Suprapubic skin (tissue), 4 donors: Measurements from ENCODE around the gene LRP1B. TPM values are rescaled to one million over a fixed set of nuclear protein-coding genes. Genes with fewer than 3 reads are reported as not detected.

ENCODE experiments used
- DNase-seq, 2 donors: peaks; one replicate each; pipeline ENCODE4 v3.0.0-alpha.2; 2019; ENCODE audit warnings: low spot score in 2 of 2
- H3K27ac ChIP-seq: fragments of 200-600 bp; sonication (generic); one replicate; pipeline ENCODE4 v1.5.1; 2019
- H3K27me3 ChIP-seq: fragments of 200-600 bp; sonication (generic); one replicate; pipeline ENCODE4 v1.5.1; 2019
- H3K36me3 ChIP-seq: fragments of 200-600 bp; sonication (generic); one replicate; pipeline ENCODE4 v1.5.1; 2019
- H3K4me1 ChIP-seq: fragments of 200-600 bp; sonication (generic); one replicate; pipeline ENCODE4 v1.5.1; 2019
- H3K4me3 ChIP-seq: fragments of 200-600 bp; sonication (generic); one replicate; pipeline ENCODE4 v1.5.1; 2019; ENCODE audit warnings: mild to moderate bottlenecking
- H3K9me3 ChIP-seq: fragments of 200-600 bp; sonication (generic); one replicate; pipeline ENCODE4 v1.5.1; 2019
- CTCF ChIP-seq, 2 donors: fragments of 200-600 bp in 1 of 2; fragments of 450-650 bp in 1 of 2; sonication (generic) in 1 of 2; IDR thresholded peaks; one replicate each; pipeline ENCODE4 v1.5.1; 2016 to 2019; ENCODE audit warnings: antibody characterized with exemption in 2 of 2, mild to moderate bottlenecking in 1 of 2, moderate library complexity in 1 of 2
- EP300 ChIP-seq: sonication (generic); formaldehyde crosslinking; IDR thresholded peaks from one replicate; pipeline ENCODE4 v1.6.1; 2017; ENCODE audit warnings: antibody characterized with exemption
- POLR2A ChIP-seq, 2 donors: fragments of 450-650 bp; IDR thresholded peaks; one replicate each; pipeline ENCODE4 v1.6.1; 2017; ENCODE audit warnings: antibody characterized with exemption in 2 of 2, mild to moderate bottlenecking in 2 of 2, moderate library complexity in 2 of 2
- POLR2AphosphoS5 ChIP-seq, 3 donors: sonication (generic); formaldehyde crosslinking; IDR thresholded peaks; one replicate each; pipeline ENCODE4 v1.6.1; 2017; ENCODE audit warnings: antibody characterized with exemption in 3 of 3
- WGBS: methylation state at CpG from one replicate; pipeline ENCODE4 v1.1.5; 2018; 5-methylcytosine and 5-hydroxymethylcytosine counted together
- total RNA-seq, 4 donors: library from RNA; depleted of rRNA; stranded (reverse); fragments of >200 nt; gene quantifications; one replicate each; pipeline ENCODE4 v1.1.0, GENCODE V29; 2016

Gene LRP1B
- total RNA-seq, 4 donors from 2014 or later, result 0.11 to 2.7 (median 1.3) TPM

GRCh38 chr2:141103216-141103615 is 1027.6 kb downstream of the LRP1B start:
- Histone ChIP-seq H3K27ac (no peak overlapping the region), H3K27me3 (no peaks in the 10 kb centered on the region), H3K9me3 (no peaks in the 10 kb centered on the region), H3K4me1 (no peaks in the 10 kb centered on the region), H3K4me3 (no peak overlapping the region), H3K36me3 (no peaks in the 10 kb centered on the region)
- DNase-seq, result no peak
- TF ChIP-seq CTCF (IDR thresholded peaks at IDR 0.05) (no peak), EP300 (no peak), POLR2A (IDR thresholded peaks at IDR 0.05) (no peak), POLR2AphosphoS5 (IDR thresholded peaks at IDR 0.05) (no peak)
- 0% methylated on average over 1 of the region's 1 CpG for WGBS

GRCh38 chr2:141079231-141079630 is 1051.6 kb downstream of the LRP1B start:
- TF ChIP-seq POLR2A (IDR thresholded peaks at IDR 0.05) (no peak), EP300 (no peak), POLR2AphosphoS5 (IDR thresholded peaks at IDR 0.05) (no peak), CTCF (IDR thresholded peaks at IDR 0.05) (no peak)
- no peak for DNase-seq
- WGBS, result 70% methylated on average over 1 of the region's 1 CpG
- Histone ChIP-seq H3K27me3 (no peaks in the 10 kb centered on the region), H3K4me1 (no peaks in the 10 kb centered on the region), H3K4me3 (no peak overlapping the region), H3K27ac (no peak overlapping the region), H3K36me3 (no peaks in the 10 kb centered on the region), H3K9me3 (no peaks in the 10 kb centered on the region)

- no peaks in the 10 kb centered on the region for H3K27me3 ChIP-seq
- no peaks in the 10 kb centered on the region for H3K9me3 ChIP-seq
- no peak overlapping the region for H3K4me3 ChIP-seq
- no peak for DNase-seq
- no peak overlapping the region for H3K27ac ChIP-seq
- TF ChIP-seq POLR2A (IDR thresholded peaks at IDR 0.05) (no peak), CTCF (IDR thresholded peaks at IDR 0.05) (no peak), POLR2AphosphoS5 (IDR thresholded peaks at IDR 0.05) (no peak), EP300 (no peak)
- no peaks in the 10 kb centered on the region for H3K4me1 ChIP-seq
- no peaks in the 10 kb centered on the region for H3K36me3 ChIP-seq
Observed at GRCh38 chr2:141075753-141076152, 1055.1 kb downstream of the LRP1B start.

- no peak overlapping the region for H3K27ac ChIP-seq
- WGBS, result 90% methylated on average over 9 of the region's 9 CpGs
- no peaks in the 10 kb centered on the region for H3K4me1 ChIP-seq
- no peak for DNase-seq
- TF ChIP-seq POLR2A (IDR thresholded peaks at IDR 0.05), result no peak
- TF ChIP-seq POLR2AphosphoS5 (IDR thresholded peaks at IDR 0.05), result no peak
- TF ChIP-seq CTCF (IDR thresholded peaks at IDR 0.05), result no peak
- TF ChIP-seq EP300, result no peak
- no peaks in the 10 kb centered on the region for H3K9me3 ChIP-seq
- no peak overlapping the region for H3K4me3 ChIP-seq
- no peaks in the 10 kb centered on the region for H3K36me3 ChIP-seq
- no peaks in the 10 kb centered on the region for H3K27me3 ChIP-seq
Observed at GRCh38 chr2:141068053-141068682, 1062.6 kb downstream of the LRP1B start.

- WGBS, result 92% methylated on average over 4 of the region's 4 CpGs
- H3K9me3 ChIP-seq, result no peaks in the 10 kb centered on the region
- no peak for DNase-seq
- H3K27ac ChIP-seq, result no peak overlapping the region
- H3K36me3 ChIP-seq, result no peaks in the 10 kb centered on the region
- H3K4me1 ChIP-seq, result no peaks in the 10 kb centered on the region
- H3K27me3 ChIP-seq, result no peaks in the 10 kb centered on the region
- no peak for TF ChIP-seq CTCF (IDR thresholded peaks at IDR 0.05)
- no peak for TF ChIP-seq POLR2A (IDR thresholded peaks at IDR 0.05)
- no peak for TF ChIP-seq POLR2AphosphoS5 (IDR thresholded peaks at IDR 0.05)
- TF ChIP-seq EP300, result no peak
- no peak overlapping the region for H3K4me3 ChIP-seq
Observed at GRCh38 chr2:141065042-141065441, 1065.8 kb downstream of the LRP1B start.
